Hematopoietic multipotent progenitor cell (in vitro differentiated cells): ENCODE data around the gene SMG6. TPM values are rescaled to one million over a fixed set of nuclear protein-coding genes. Genes with fewer than 3 reads are reported as not detected.

Source experiments
- DNase-seq, 3 donors: peaks; one replicate each; pipeline ENCODE4 v3.0.0-alpha.2; 2011 to 2015; ENCODE audit warnings: low read depth in 2 of 3, low spot score in 2 of 3
- total RNA-seq: library from RNA; depleted of rRNA; stranded (reverse); fragments of >200 nt; gene quantifications from one replicate; pipeline ENCODE4 v1.2.3, GENCODE V29; 2012

The SMG6 gene
- total RNA-seq, 1 donor = 27.5 TPM

GRCh38 chr17:2040942-2041560, 262.5 kb downstream of the SMG6 start:
- no peak for DNase-seq

GRCh38 chr17:2040219-2040827, 263.3 kb downstream of the SMG6 start:
- no peak for DNase-seq

- DNase-seq = no peak
Measured at GRCh38 chr17:2037155-2037554, 266.4 kb downstream of the SMG6 start.

- DNase-seq = no peak
Measured at GRCh38 chr17:2035541-2036488, 267.8 kb downstream of the SMG6 start.

- DNase-seq = no peak
Measured at GRCh38 chr17:2034806-2035540, 268.6 kb downstream of the SMG6 start.

- DNase-seq = no peak
Measured at GRCh38 chr17:2034157-2034556, 269.4 kb downstream of the SMG6 start.

- DNase-seq = no peak
Measured at GRCh38 chr17:2033153-2033552, 270.4 kb downstream of the SMG6 start.

GRCh38 chr17:2030779-2031163, 272.8 kb downstream of the SMG6 start:
- DNase-seq = no peak

- DNase-seq = peak; percentile 62 to 88 (median 86)
Measured at GRCh38 chr17:2029911-2030778, 273.4 kb downstream of the SMG6 start, which contains the start of gene DPH1. TSS of gene DPH1 (plus strand) at chr17:2030153. CDS start at chr17:2030170, 17 bp downstream.

- peak in 1 of 3 donors; percentile 40 for DNase-seq
Measured at GRCh38 chr17:2028737-2029136, 274.8 kb downstream of the SMG6 start.

- no peak for DNase-seq
Measured at GRCh38 chr17:2028234-2028614, 275.4 kb downstream of the SMG6 start.

- no peak for DNase-seq
Measured at GRCh38 chr17:2027528-2028233, 275.9 kb downstream of the SMG6 start.

- peak in 2 of 3 donors; percentile 56 to 62 for DNase-seq
Measured at GRCh38 chr17:2025622-2026309, 277.8 kb downstream of the SMG6 start.

- DNase-seq = peak; percentile 46 to 69 (median 59)
Measured at GRCh38 chr17:2025220-2025621, 278.4 kb downstream of the SMG6 start, which contains the start of gene RTN4RL1. TSS of gene RTN4RL1 (minus strand) at chr17:2025334. CDS start at chr17:2024865, 469 bp downstream.

GRCh38 chr17:2024572-2025219, 278.9 kb downstream of the SMG6 start:
- no peak for DNase-seq

- DNase-seq = peak in 2 of 3 donors; percentile 84 to 90
Measured at GRCh38 chr17:2023692-2024571, 279.7 kb downstream of the SMG6 start.

GRCh38 chr17:2023256-2023655, 280.3 kb downstream of the SMG6 start:
- no peak for DNase-seq
